Measurements from ENCODE around the gene TMEM168.

GRCh38 chr7:112715525-112715924 is 74.7 kb downstream of the TMEM168 start:
- TF ChIP-seq POLR2A (IDR thresholded peaks at IDR 0.05) = no peak
- TF ChIP-seq CTCF (IDR thresholded peaks at IDR 0.05) = no peak

All from thyroid gland (tissue), 4 donors.